BE2C (cell line): ENCODE measurements around the gene KRT10.
"Not testable (repeated sequence)": the region's sequence is repeated elsewhere in the genome, so short reads cannot be mapped to it uniquely, and the experiment has no call there.

Experiments used
- DNase-seq: peaks from one replicate; pipeline ENCODE4 v3.0.0-alpha.2; 2020
- H3K27me3 ChIP-seq: fragments of 250-450 bp; sonication (Bioruptor Pico); 2 replicates; pipeline ENCODE4 v1.5.1; 2020; ENCODE audit warnings: mild to moderate bottlenecking
- H3K36me3 ChIP-seq: fragments of 250-450 bp; sonication (Bioruptor Pico); 2 replicates; pipeline ENCODE4 v1.5.1; 2020; ENCODE audit warnings: mild to moderate bottlenecking
- H3K4me1 ChIP-seq: fragments of 250-450 bp; sonication (Bioruptor Pico); 2 replicates; pipeline ENCODE4 v1.5.1; 2020
- H3K4me3 ChIP-seq: 2 replicates; pipeline ENCODE4 v1.5.1; 2011; ENCODE audit warnings: low read depth, low read length
- H3K9me3 ChIP-seq: fragments of 250-450 bp; sonication (Bioruptor Pico); 2 replicates; pipeline ENCODE4 v1.5.1; 2020
- CTCF ChIP-seq: IDR thresholded peaks from 2 replicates; pipeline ENCODE4 v1.5.1; 2012; ENCODE audit warnings: mild to moderate bottlenecking, low read depth, low read length

KRT10 gene

GRCh38 chr17:40862985-40863733 is 40.7 kb upstream of the KRT10 start:
- TF ChIP-seq CTCF, result peak; percentile 60
- no peaks in the 10 kb centered on the region for H3K9me3 ChIP-seq
- H3K4me1 ChIP-seq, result no peaks in the 10 kb centered on the region
- DNase-seq, result peak; percentile 60
- H3K4me3 ChIP-seq, result no peak overlapping the region
- H3K27me3 ChIP-seq, result peaks cover 35% of the 10 kb centered on the region
- H3K36me3 ChIP-seq, result no peaks in the 10 kb centered on the region

GRCh38 chr17:40859536-40859935 is 37.1 kb upstream of the KRT10 start:
- Histone ChIP-seq H3K9me3 (no peaks in the 10 kb centered on the region), H3K36me3 (no peaks in the 10 kb centered on the region), H3K4me1 (no peaks in the 10 kb centered on the region), H3K27me3 (peaks cover 11% of the 10 kb centered on the region), H3K4me3 (no peak overlapping the region)
- no peak for TF ChIP-seq CTCF
- no peak for DNase-seq

- not testable (repeated sequence) for DNase-seq, H3K4me1 ChIP-seq, H3K36me3 ChIP-seq, H3K9me3 ChIP-seq, H3K4me3 ChIP-seq
- H3K27me3 ChIP-seq, result peaks cover 11% of the 10 kb centered on the region
Measured at GRCh38 chr17:40858667-40859066, 36.3 kb upstream of the KRT10 start.

GRCh38 chr17:40857535-40857934 is 35.1 kb upstream of the KRT10 start:
- peaks cover 9% of the 10 kb centered on the region for H3K27me3 ChIP-seq
- H3K4me3 ChIP-seq, result no peak overlapping the region
- no peak for TF ChIP-seq CTCF
- H3K4me1 ChIP-seq, result no peaks in the 10 kb centered on the region
- no peaks in the 10 kb centered on the region for H3K9me3 ChIP-seq
- DNase-seq, result peak; percentile 15
- no peaks in the 10 kb centered on the region for H3K36me3 ChIP-seq

GRCh38 chr17:40854175-40854814 is 31.9 kb upstream of the KRT10 start:
- no peak for TF ChIP-seq CTCF
- DNase-seq, result no peak
- no peak overlapping the region for H3K4me3 ChIP-seq

GRCh38 chr17:40852364-40852763 is 29.9 kb upstream of the KRT10 start:
- H3K36me3 ChIP-seq, result no peaks in the 10 kb centered on the region
- DNase-seq, result no peak
- TF ChIP-seq CTCF, result no peak
- H3K9me3 ChIP-seq, result no peaks in the 10 kb centered on the region
- no peak overlapping the region for H3K4me3 ChIP-seq
- no peaks in the 10 kb centered on the region for H3K4me1 ChIP-seq
- peaks cover 33% of the 10 kb centered on the region for H3K27me3 ChIP-seq

More at GRCh38 chr17:40854175-40854814, 31.9 kb upstream of the KRT10 start:
- Histone ChIP-seq H3K9me3 (no peaks in the 10 kb centered on the region), H3K27me3 (peaks cover 31% of the 10 kb centered on the region), H3K4me1 (no peaks in the 10 kb centered on the region), H3K36me3 (no peaks in the 10 kb centered on the region)
